Common myeloid progenitor, CD34-positive (primary cell): ENCODE measurements around the gene HAND1.

ENCODE experiments used
- CTCF ChIA-PET: fragments of 350-600 bp; sonication (Branson Sonifier 250); formaldehyde crosslinking; loops from one replicate; lab custom pipeline; 2021; ENCODE audit warnings: antibody characterized with exemption; lab: Charles Lee
- POLR2A ChIA-PET: fragments of 350-600 bp; sonication (Branson Sonifier 250); formaldehyde crosslinking; loops from one replicate; lab custom pipeline; 2021; ENCODE audit warnings: antibody characterized with exemption; lab: Charles Lee
- DNase-seq, 3 donors: peaks; one replicate each; pipeline versions ENCODE4 v3.0.0 to v3.0.0-alpha.2; 2013
- H3K27ac ChIP-seq, 2 experiments: 1 replicate in 1 of 2; 2 replicates in 1 of 2; pipeline ENCODE4 v1.7.0; 2013; ENCODE audit warnings: inconsistent platforms in 2 of 2, low read length in 2 of 2, mild to moderate bottlenecking in 2 of 2, low read depth in 1 of 2, moderate library complexity in 1 of 2; ENCODE audit not compliant: severe bottlenecking in 2 of 2, insufficient read depth in 1 of 2, poor library complexity in 1 of 2
- H3K27me3 ChIP-seq, 5 experiments: replicated peaks in 2 of 5; 1 replicate in 3 of 5; 2 replicates in 2 of 5; pipeline versions ENCODE4 v1.6.1 to v1.7.0; 2013; ENCODE audit warnings: low read length in 4 of 5, mild to moderate bottlenecking in 2 of 5, moderate library complexity in 2 of 5, inconsistent platforms in 1 of 5; ENCODE audit not compliant: insufficient read depth in 5 of 5, control insufficient read depth in 4 of 5
- H3K36me3 ChIP-seq, 4 experiments: 1 replicate in 2 of 4; 2 replicates in 2 of 4; pipeline versions ENCODE4 v1.6.1 to v1.7.0; 2013; ENCODE audit warnings: low read length in 3 of 4, control low read depth in 1 of 4, mild to moderate bottlenecking in 1 of 4; ENCODE audit not compliant: control insufficient read depth in 4 of 4, insufficient read depth in 4 of 4
- H3K4me1 ChIP-seq, 4 experiments: 1 replicate in 3 of 4; 2 replicates in 1 of 4; pipeline versions ENCODE4 v1.6.1 to v1.7.1; 2013; ENCODE audit warnings: low read length in 3 of 4, mild to moderate bottlenecking in 3 of 4, control low read depth in 1 of 4, inconsistent platforms in 1 of 4, moderate library complexity in 1 of 4; ENCODE audit not compliant: control insufficient read depth in 4 of 4, insufficient read depth in 4 of 4; ENCODE audit errors: control extremely low read depth in 1 of 4
- H3K4me3 ChIP-seq, 7 experiments: 1 replicate in 4 of 7; 2 replicates in 3 of 7; pipeline versions ENCODE4 v1.5.1 to v1.7.0; 2013; ENCODE audit warnings: mild to moderate bottlenecking in 7 of 7, low read length in 6 of 7, moderate library complexity in 6 of 7, inconsistent platforms in 2 of 7, low read depth in 2 of 7, control low read depth in 1 of 7; ENCODE audit not compliant: insufficient read depth in 4 of 7, control insufficient read depth in 1 of 7; ENCODE audit errors: extremely low read depth in 1 of 7
- H3K9me3 ChIP-seq, 5 experiments: 1 replicate in 4 of 5; 2 replicates in 1 of 5; pipeline versions ENCODE4 v1.6.1 to v1.7.1; 2013; ENCODE audit warnings: low read length in 4 of 5, mild to moderate bottlenecking in 2 of 5, inconsistent platforms in 1 of 5, low read depth in 1 of 5, moderate library complexity in 1 of 5; ENCODE audit not compliant: control insufficient read depth in 4 of 5, insufficient read depth in 2 of 5; ENCODE audit errors: control extremely low read depth in 1 of 5
- WGBS: methylation state at CpG from one replicate; pipeline ENCODE4 v1.1.5; 2013; ENCODE audit not compliant: insufficient coverage; 5-methylcytosine and 5-hydroxymethylcytosine counted together

HAND1 gene

DNA sequence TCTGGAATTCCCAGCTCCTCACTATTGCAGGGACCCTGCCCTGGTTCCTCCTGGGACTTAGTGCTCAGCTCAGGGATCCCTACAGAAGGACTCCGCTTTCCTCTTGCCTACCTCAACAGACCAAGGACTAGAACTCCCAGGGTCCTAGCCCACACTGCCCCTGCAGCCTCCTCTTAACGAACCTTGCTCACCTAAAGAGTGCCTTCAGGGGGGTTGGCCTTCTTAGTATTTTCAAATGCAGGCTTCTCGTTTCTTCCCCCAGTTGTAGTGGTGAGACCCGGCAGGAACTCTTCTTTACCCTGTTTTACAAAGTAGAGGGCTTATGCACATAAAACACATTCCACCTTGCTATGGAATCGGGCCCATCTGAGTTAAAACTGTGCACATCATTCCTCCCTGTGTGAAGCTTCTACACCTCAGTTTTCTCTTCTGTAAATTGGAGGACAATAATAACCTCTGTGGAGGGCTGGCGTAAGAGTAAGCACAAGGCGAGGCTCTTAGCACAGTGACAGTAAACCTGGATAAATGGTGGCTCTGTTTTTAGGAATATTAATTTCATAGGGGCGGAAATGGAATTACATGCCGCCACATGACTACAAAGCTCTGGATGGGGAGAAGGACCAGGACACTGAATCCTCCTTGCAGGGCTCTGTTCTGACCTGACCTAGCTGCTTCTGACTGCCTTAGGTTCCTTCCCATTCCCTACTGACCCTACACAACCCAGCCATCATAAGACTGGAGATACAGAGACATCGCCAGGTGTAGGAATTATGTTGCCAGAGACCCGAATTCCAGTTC lies 3.8 kb upstream of the HAND1 start:
- Histone ChIP-seq H3K27me3 (peaks cover 30 to 100% (median 80%) of the 10 kb centered on the region in 5 experiments), H3K27ac (no peak overlapping the region), H3K36me3 (no peaks in the 10 kb centered on the region), H3K4me3 (no peak overlapping the region), H3K4me1 (peaks cover 0 to 36% (median 17%) of the 10 kb centered on the region in 4 experiments), H3K9me3 (peaks cover 0 to 1% (median 0%) of the 10 kb centered on the region in 5 experiments)
- POLR2A ChIA-PET = no interaction called here
- 22% methylated on average over 8 of the region's 11 CpGs for WGBS
- DNase-seq = peak in 1 of 3 donors; percentile 20
- CTCF ChIA-PET = interaction anchor here (1.2 kb wide), 1 partner anchor 13 kb away, joined by 3 read pairs; no protein-coding TSS in a partner anchor

DNA sequence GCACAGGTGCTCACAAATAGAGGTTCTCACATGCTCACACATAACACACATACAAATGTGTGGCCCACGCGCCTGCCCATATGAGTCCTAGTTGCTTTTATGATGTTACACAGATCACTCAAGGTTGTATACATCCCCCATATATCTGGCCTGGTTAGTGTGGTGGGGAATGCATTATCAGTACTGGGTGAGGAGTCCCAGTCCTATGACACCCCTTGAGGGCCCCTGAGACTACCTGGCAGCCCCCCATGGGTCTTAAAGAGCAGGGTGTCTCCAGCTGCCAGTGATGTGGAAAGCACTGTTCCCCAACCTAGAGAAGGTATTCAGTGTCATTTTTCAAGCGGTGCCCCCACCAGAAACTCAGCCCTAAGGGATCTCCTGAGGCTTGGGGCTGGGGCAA lies 2.8 kb upstream of the HAND1 start:
- CTCF ChIA-PET = interaction anchor here (0.6 to 1.2 kb wide), 3 partner anchors 9 to 24 kb away, joined by 3 read pairs; no protein-coding TSS in a partner anchor
- no peaks in the 10 kb centered on the region for H3K36me3 ChIP-seq
- no peak overlapping the region for H3K27ac ChIP-seq
- POLR2A ChIA-PET = no interaction called here
- DNase-seq = no peak
- 0% methylated on average over 1 of the region's 3 CpGs for WGBS
- peaks cover 26 to 100% (median 86%) of the 10 kb centered on the region in 5 experiments for H3K27me3 ChIP-seq
- H3K9me3 ChIP-seq = peaks cover 0 to 2% (median 0%) of the 10 kb centered on the region in 5 experiments
- H3K4me1 ChIP-seq = peaks cover 0 to 45% (median 21%) of the 10 kb centered on the region in 4 experiments
- no peak overlapping the region for H3K4me3 ChIP-seq

DNA sequence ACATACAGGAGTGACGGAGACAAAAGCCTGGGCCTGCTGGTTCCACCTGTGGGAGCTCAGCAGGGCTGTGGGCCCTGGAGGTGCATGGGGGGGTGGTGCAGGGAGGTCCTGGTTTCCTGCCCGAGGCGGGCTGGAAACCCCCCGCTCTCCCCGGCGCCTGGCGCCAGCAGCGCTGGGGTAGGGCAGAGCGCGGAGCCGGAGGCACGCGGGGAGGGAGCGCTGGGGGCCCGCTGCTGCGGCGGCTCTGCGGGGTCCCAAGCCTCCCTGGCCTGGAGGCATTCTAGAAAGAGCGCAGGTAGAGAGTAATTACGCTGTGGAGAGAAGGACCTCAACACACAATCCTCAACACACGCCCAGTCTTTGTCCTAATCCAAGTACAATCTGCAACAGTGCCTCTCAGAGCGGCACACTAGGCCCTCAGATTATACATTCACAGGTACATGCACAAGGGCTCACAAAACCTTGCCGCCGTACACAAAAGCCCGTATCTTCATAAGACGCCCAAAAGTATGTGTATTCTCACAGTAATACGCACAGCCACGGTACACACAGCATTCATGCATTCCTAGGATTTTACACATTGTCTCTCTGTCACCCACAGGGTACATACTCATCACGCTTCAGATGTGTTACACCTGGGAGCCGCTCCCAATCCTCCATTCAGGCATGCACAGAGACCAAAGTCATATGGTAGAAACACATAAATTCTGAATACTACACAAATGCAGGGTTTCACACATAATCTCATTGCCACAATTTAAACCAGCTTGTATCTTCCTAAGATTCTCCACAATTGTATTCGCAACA lies 2.1 kb upstream of the HAND1 start:
- H3K27me3 ChIP-seq = peaks cover 20 to 100% (median 86%) of the 10 kb centered on the region in 5 experiments
- H3K4me3 ChIP-seq = no peak overlapping the region
- WGBS = 7% methylated on average over 12 of the region's 31 CpGs
- peak in 2 of 3 donors; percentile 49 to 50 for DNase-seq
- no peaks in the 10 kb centered on the region for H3K36me3 ChIP-seq
- POLR2A ChIA-PET = no interaction called here
- CTCF ChIA-PET = interaction anchor here (0.6 to 1.6 kb wide), 4 partner anchors 10 to 14 kb away, joined by 3 to 5 read pairs (median 3); no protein-coding TSS in a partner anchor
- peaks cover 0 to 2% (median 0%) of the 10 kb centered on the region in 5 experiments for H3K9me3 ChIP-seq
- H3K4me1 ChIP-seq = peaks cover 0 to 49% (median 23%) of the 10 kb centered on the region in 4 experiments
- H3K27ac ChIP-seq = no peak overlapping the region

DNA sequence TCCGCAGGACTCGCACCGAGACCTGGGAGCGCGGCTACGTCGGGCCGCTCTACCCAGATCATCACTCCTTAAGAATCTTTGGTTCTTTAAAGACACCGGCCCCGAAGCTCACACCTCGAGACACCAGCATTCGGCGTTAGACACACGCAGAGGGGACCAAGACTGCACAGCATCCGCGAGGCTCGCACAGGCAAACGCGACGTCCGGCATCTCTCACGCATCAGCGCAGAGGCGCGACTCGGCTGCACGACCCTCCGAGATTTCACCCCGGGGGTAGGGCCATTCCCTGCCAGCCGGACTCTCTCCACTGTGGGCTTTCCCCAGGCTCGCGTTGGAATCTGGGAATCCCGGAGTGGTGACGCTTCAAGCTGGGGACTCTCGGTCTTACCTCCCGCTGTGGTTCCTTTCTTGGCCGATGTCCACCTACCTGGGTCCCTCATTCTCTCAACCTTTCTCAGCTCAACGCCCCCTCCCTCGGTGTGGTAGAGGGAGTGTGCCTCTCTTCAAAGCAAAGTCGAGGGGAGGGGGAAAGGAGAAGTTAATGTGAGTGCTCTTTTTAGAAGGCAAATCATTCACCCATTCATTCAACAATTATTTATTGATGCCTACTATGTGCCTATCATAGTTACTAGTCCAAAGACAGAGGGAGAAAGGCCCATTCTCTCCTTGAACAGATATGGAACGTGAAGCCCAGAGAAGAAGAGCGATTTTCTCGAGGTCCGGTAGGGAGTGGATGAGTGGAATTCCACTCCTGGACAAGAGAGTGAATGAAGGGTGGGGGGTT lies 1.3 kb upstream of the HAND1 start:
- CTCF ChIA-PET = interaction anchor here (1.3 to 1.6 kb wide), 3 partner anchors 11 to 20 kb away, joined by 3 to 5 read pairs (median 3); no protein-coding TSS in a partner anchor

DNA sequence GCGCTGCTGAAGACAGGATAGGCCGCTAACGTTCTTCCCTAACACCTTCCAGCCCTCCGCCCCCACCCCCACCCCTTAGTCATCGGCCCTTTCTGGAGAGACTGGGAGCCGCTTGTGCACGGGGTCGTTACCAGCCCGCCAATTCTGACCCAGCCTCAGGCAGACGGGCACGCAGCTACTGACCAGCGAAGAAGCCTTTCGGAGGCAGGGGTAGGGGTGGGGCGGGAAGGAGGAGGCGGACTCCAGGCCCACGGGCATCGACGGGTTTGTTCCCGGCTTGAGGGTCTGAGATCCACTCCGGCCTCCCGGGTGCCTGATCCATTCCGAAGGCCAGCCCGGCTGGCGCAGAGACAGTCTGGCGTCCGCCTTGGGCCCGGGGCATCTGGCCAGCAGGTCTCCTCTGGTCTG lies 729 bp upstream of the HAND1 start:
- peaks cover 0 to 2% (median 0%) of the 10 kb centered on the region in 5 experiments for H3K9me3 ChIP-seq
- H3K4me3 ChIP-seq = no peak overlapping the region
- WGBS = 5% methylated on average over 23 of the region's 27 CpGs
- DNase-seq = no peak
- CTCF ChIA-PET = interaction anchor here (1.6 kb wide), 2 partner anchors 10 to 19 kb away, joined by 3 to 5 read pairs; no protein-coding TSS in a partner anchor
- no peak overlapping the region for H3K27ac ChIP-seq
- no peaks in the 10 kb centered on the region for H3K36me3 ChIP-seq
- POLR2A ChIA-PET = no interaction called here
- H3K27me3 ChIP-seq = peaks cover 23 to 100% (median 84%) of the 10 kb centered on the region in 5 experiments
- peaks cover 0 to 54% (median 25%) of the 10 kb centered on the region in 4 experiments for H3K4me1 ChIP-seq

More for the DNA sequence above, 1.3 kb upstream of the HAND1 start:
- no peak overlapping the region for H3K27ac ChIP-seq
- WGBS = 2% methylated on average over 38 of the region's 44 CpGs
- H3K9me3 ChIP-seq = peaks cover 0 to 2% (median 0%) of the 10 kb centered on the region in 5 experiments
- H3K4me3 ChIP-seq = peak overlapping the region in 1 of 7 experiments; percentile 28
- peaks cover 23 to 100% (median 84%) of the 10 kb centered on the region in 5 experiments for H3K27me3 ChIP-seq
- peaks cover 0 to 51% (median 23%) of the 10 kb centered on the region in 4 experiments for H3K4me1 ChIP-seq
- POLR2A ChIA-PET = no interaction called here
- no peaks in the 10 kb centered on the region for H3K36me3 ChIP-seq
- DNase-seq = peak in 1 of 3 donors; percentile 33
